Stimulated activated CD8-positive, alpha-beta memory T cell treated with anti-CD3 and anti-CD28 coated beads, Interleukin-12 subunit alpha, Interleukin-12 subunit beta, amount 100 ng/mL, for 24 hours (primary cell): ENCODE results near the gene SLC26A11.

Experiments
- DNase-seq: peaks from one replicate; pipeline ENCODE4 v3.0.0-alpha.2; 2020; ENCODE audit errors: extremely low read depth

Gene SLC26A11

GRCh38 chr17:80220054-80220735, at the start of gene SLC26A11, which contains the start of gene SGSH:
Gene SLC26A11, plus strand, starts transcription at chr17:80220427. Its CDS starts 1,134 bp downstream, at chr17:80221561.
Gene SGSH, minus strand, starts transcription at chr17:80220333. Its CDS starts 20 bp downstream, at chr17:80220313.
- no peak for DNase-seq

GRCh38 chr17:80171681-80172080, 48.5 kb upstream of the SLC26A11 start:
- no peak for DNase-seq

- DNase-seq, result no peak
Measured at GRCh38 chr17:80173126-80173525, 47.1 kb upstream of the SLC26A11 start.

DNA sequence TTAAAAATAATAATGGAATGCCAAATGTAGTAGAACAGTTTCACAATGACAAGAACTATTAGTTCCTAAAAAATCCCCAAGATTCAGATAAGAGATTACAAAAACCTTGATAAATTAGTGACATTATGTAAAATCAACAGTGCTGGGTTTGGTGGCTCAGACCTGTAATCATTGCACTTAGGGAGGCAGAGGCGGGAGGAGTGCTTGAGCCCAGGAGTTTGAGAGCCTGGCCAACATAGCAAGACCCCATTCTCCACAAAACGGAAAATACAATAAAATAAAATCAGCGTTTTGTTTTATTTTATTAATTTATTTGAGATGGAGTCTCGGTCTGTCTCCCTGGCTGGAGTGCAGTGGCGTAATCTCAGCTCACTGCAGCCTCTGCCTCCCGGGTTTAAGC, 46.3 kb upstream of the SLC26A11 start:
- no peak for DNase-seq

- DNase-seq, result no peak
Measured at GRCh38 chr17:80176757-80177156, 43.5 kb upstream of the SLC26A11 start.

GRCh38 chr17:80177986-80178595, 42.1 kb upstream of the SLC26A11 start:
- no peak for DNase-seq

DNA sequence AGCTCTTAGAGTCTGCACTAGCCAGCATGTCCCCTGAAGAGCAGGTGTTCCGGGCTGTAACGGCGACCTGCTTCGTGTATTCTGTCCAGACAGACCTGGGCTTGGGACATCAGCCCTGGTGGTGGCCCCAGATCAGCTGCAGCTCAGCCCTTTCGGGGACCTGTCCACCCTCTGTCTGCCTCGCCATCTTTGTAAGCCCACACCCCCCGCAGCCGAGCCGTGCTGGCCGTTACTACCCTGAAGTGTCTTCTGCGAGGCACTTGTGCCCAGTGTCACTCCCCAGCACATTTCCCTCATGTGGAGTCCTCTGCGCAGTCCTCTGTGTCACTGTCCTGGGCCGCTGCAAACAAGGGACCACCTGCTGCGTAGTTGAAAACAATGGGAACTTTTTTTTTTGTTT, 40.0 kb upstream of the SLC26A11 start:
- no peak for DNase-seq

DNA sequence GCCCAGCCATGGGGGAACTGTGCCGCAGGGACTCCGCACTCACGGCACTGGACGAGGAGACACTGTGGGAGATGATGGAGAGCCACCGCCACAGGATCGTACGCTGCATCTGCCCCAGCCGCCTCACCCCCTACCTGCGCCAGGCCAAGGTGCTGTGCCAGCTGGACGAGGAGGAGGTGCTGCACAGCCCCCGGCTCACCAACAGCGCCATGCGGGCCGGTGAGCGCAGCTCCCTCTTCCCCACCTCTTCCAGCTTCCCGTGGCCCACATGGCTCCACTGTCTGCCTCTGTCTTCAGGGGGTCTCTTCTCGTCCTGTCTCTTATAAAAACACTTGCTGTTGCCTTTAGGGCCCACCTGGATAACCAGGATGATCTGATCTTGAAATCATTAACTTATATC, 38.8 kb upstream of the SLC26A11 start:
- DNase-seq, result no peak

GRCh38 chr17:80182118-80182844, 37.9 kb upstream of the SLC26A11 start:
- no peak for DNase-seq

- no peak for DNase-seq
Measured at GRCh38 chr17:80182845-80183223, 37.4 kb upstream of the SLC26A11 start.

DNA sequence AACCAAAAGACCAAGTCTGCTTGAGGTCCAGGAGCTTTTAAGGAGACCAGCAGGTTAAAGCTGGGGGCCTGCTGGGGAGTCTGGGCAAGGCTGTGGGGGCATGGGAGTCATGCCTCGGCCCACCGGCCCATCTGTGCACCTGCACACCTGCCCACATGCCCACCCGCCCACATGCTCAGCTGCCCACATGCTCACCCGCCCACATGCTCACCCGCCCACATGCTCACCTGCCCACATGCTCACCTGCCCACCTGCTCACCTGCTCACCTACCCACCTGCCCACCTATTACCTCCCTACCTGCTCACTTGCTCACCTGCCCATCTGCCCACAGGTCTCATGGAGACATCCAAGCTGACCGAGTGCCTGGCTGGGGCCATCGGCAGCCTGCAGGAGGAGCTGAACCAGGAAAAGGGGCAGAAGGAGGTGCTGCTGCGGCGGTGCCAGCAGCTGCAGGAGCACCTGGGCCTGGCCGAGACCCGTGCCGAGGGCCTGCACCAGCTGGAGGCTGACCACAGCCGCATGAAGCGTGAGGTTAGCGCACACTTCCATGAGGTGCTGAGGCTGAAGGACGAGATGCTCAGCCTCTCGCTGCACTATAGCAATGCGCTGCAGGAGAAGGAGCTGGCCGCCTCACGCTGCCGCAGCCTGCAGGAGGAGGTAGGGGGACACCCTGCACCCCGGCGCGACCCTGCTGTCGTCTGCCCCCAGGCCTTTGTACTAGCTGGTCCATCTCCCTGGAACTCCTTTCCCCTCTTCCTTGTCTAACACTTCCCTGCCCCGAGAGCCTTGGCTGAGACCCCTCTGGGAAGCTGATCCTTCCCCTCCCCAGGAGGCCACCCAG, 36.4 kb upstream of the SLC26A11 start:
- no peak for DNase-seq

- DNase-seq, result no peak
Measured at GRCh38 chr17:80184423-80184714, 35.9 kb upstream of the SLC26A11 start.

DNA sequence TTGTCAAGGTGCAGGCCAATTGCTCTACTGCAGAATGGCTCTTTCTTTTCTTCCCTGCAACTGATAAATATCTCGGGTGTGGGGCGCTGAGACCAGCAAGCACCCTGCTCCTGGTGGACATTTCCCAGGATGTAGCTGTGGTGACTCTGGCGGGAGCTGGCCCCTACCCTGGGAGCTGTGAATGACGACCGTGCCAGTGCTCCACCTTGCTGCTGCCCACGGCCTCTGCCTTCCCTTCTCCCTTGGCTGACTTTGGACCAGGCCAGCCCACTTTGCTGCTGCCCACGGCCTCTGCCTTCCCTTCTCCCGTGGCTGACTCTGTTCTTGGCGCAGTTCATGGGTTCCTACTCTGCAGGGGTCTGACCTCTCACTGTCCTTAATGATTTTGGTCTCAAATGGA, 34.3 kb upstream of the SLC26A11 start:
- DNase-seq, result no peak

GRCh38 chr17:80187090-80187489, 33.1 kb upstream of the SLC26A11 start:
- DNase-seq, result no peak

- DNase-seq, result no peak
Measured at GRCh38 chr17:80187515-80187941, 32.7 kb upstream of the SLC26A11 start.

DNA sequence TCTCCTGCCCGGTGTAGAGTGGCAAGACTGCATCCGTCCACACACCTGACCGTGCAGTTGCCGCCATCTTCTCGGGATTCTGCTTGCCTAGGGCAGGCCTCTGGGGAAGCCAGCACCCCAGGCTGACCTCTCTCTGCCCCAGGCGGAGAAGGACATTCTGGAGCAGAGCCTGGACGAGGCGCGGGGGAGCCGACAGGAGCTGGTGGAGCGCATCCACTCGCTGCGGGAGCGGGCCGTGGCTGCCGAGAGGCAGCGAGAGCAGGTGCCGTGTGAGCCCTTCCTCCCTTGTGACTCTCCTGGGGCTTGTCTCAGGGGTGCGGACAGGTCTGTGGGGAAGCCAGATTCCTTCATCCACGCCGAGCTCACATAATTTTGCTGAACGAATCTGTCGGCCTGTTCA, 30.6 kb upstream of the SLC26A11 start:
- DNase-seq, result no peak

GRCh38 chr17:80190716-80191115, 29.5 kb upstream of the SLC26A11 start:
- no peak for DNase-seq

GRCh38 chr17:80191192-80191591, 29.0 kb upstream of the SLC26A11 start:
- no peak for DNase-seq

- DNase-seq, result no peak
Measured at GRCh38 chr17:80191865-80192661, 28.2 kb upstream of the SLC26A11 start.

- DNase-seq, result no peak
Measured at GRCh38 chr17:80195141-80195540, 25.1 kb upstream of the SLC26A11 start.
